IMR-90 (cell line): Measurements from ENCODE around the gene SMIM43. TPM values are rescaled to one million over a fixed set of nuclear protein-coding genes. Genes with fewer than 3 reads are reported as not detected.
A peak's percentile ranks its signal among the peaks of the same experiment; 100 is the strongest.

Experiments used
- ATAC-seq: fragments of 200-7000 bp; cut with Tn5 transposase; 2 replicates; pipeline ENCODE4 v1.9.1; 2020; ENCODE audit warnings: low read depth, mild to moderate bottlenecking, moderate library complexity
- BruUV-seq: library from RNA; stranded (reverse); fragments of 400-500 nt; replicated peaks from 2 replicates; lab custom pipeline; 2021; lab: Mats Ljungman, UMichigan
- CTCF ChIA-PET: fragments of 300-600 bp; formaldehyde crosslinking; extraction: SDS; loops from one replicate; lab custom pipeline; 2021; ENCODE audit warnings: antibody characterized with exemption; lab: Yijun Ruan, JAX
- POLR2A ChIA-PET: fragments of 300-600 bp; sonication (Branson Sonifier 250); formaldehyde crosslinking; loops from one replicate; lab custom pipeline; 2022; ENCODE audit warnings: antibody characterized with exemption; ENCODE audit not compliant: unreplicated experiment; lab: Charles Lee
- DNase-seq: peaks from one replicate; pipeline ENCODE4 v3.0.0; 2013
- H2AFZ ChIP-seq: replicated peaks from 2 replicates; pipeline ENCODE3; 2013; ENCODE audit warnings: low read length, mild to moderate bottlenecking; ENCODE audit not compliant: poor library complexity
- H2AK5ac ChIP-seq: 2 replicates; pipeline ENCODE4 v1.6.1; 2013; ENCODE audit warnings: low read depth, low read length, inconsistent platforms
- H2AK9ac ChIP-seq: replicated peaks from 2 replicates; pipeline ENCODE3; 2013; ENCODE audit warnings: mild to moderate bottlenecking, low read depth, low read length, moderate library complexity; ENCODE audit not compliant: poor library complexity
- H2BK120ac ChIP-seq: 2 replicates; pipeline ENCODE4 v1.6.1; 2013; ENCODE audit warnings: low read depth, low read length, inconsistent platforms
- H2BK15ac ChIP-seq: 3 replicates; pipeline ENCODE4 v1.6.1; 2013; ENCODE audit warnings: low read depth, low read length, inconsistent platforms
- H2BK20ac ChIP-seq: 2 replicates; pipeline ENCODE4 v1.6.1; 2013; ENCODE audit warnings: low read depth, mild to moderate bottlenecking, inconsistent platforms, low read length, moderate library complexity
- H2BK5ac ChIP-seq: 2 replicates; pipeline ENCODE4 v1.6.1; 2013; ENCODE audit warnings: mild to moderate bottlenecking, low read depth, low read length, inconsistent platforms; ENCODE audit not compliant: poor library complexity, severe bottlenecking
- H3K14ac ChIP-seq: replicated peaks from 2 replicates; pipeline ENCODE4 v1.6.1; 2013; ENCODE audit warnings: low read depth, low read length, inconsistent platforms
- H3K18ac ChIP-seq: 2 replicates; pipeline ENCODE4 v1.6.1; 2013; ENCODE audit warnings: low read depth, low read length, control low read depth
- H3K23ac ChIP-seq: 2 replicates; pipeline ENCODE4 v1.6.1; 2013; ENCODE audit warnings: low read depth, low read length, inconsistent platforms
- H3K27ac ChIP-seq: 2 replicates; pipeline ENCODE4 v1.5.1; 2013; ENCODE audit warnings: mild to moderate bottlenecking, control low read depth, low read length; ENCODE audit not compliant: insufficient read depth
- H3K27me3 ChIP-seq: 2 replicates; pipeline ENCODE4 v1.6.1; 2013; ENCODE audit warnings: low read length; ENCODE audit not compliant: control insufficient read depth, insufficient read depth
- H3K36me3 ChIP-seq: 2 replicates; pipeline ENCODE4 v1.6.1; 2013; ENCODE audit warnings: low read length, mixed read lengths; ENCODE audit not compliant: control insufficient read depth, insufficient read depth
- H3K4ac ChIP-seq: 2 replicates; pipeline ENCODE4 v1.6.1; 2013; ENCODE audit warnings: low read depth, low read length, inconsistent platforms
- H3K4me1 ChIP-seq: 2 replicates; pipeline ENCODE4 v1.6.1; 2013; ENCODE audit warnings: low read length, mixed read lengths; ENCODE audit not compliant: control insufficient read depth, insufficient read depth
- H3K4me2 ChIP-seq: 2 replicates; pipeline ENCODE4 v1.6.1; 2013; ENCODE audit warnings: low read depth, mild to moderate bottlenecking, control low read depth, low read length, moderate library complexity
- H3K4me3 ChIP-seq: 2 replicates; pipeline ENCODE4 v1.5.1; 2013; ENCODE audit warnings: low read depth, mild to moderate bottlenecking, control low read depth, low read length, moderate library complexity; ENCODE audit not compliant: insufficient read depth
- H3K56ac ChIP-seq: 2 replicates; pipeline ENCODE4 v1.6.1; 2013; ENCODE audit warnings: low read length, inconsistent platforms; ENCODE audit not compliant: insufficient read depth; ENCODE audit errors: extremely low read depth
- H3K79me1 ChIP-seq, 2 experiments: 2 replicates each; pipeline ENCODE4 v1.6.1; 2013; ENCODE audit warnings: low read length in 2 of 2, inconsistent platforms in 1 of 2, low read depth in 1 of 2
- H3K9ac ChIP-seq: 2 replicates; pipeline ENCODE4 v1.6.1; 2013; ENCODE audit warnings: low read depth, low read length, control low read depth
- H3K9me1 ChIP-seq: 2 replicates; pipeline ENCODE4 v1.6.1; 2013; ENCODE audit warnings: low read length, inconsistent platforms; ENCODE audit not compliant: insufficient read depth
- H3K9me3 ChIP-seq: 2 replicates; pipeline ENCODE4 v1.6.1; 2013; ENCODE audit warnings: low read length; ENCODE audit not compliant: control insufficient read depth, insufficient read depth
- H4K20me1 ChIP-seq: 2 replicates; pipeline ENCODE4 v1.6.1; 2013; ENCODE audit warnings: low read length, inconsistent platforms; ENCODE audit not compliant: insufficient read depth
- H4K5ac ChIP-seq: 2 replicates; pipeline ENCODE4 v1.6.1; 2013; ENCODE audit warnings: mild to moderate bottlenecking, low read depth, low read length, control low read depth
- H4K8ac ChIP-seq, 2 experiments: 2 replicates each; pipeline ENCODE4 v1.6.1; 2013; ENCODE audit warnings: low read depth in 2 of 2, low read length in 2 of 2, control low read depth in 1 of 2, inconsistent platforms in 1 of 2
- H4K91ac ChIP-seq: 2 replicates; pipeline ENCODE4 v1.6.1; 2013; ENCODE audit warnings: low read depth, low read length, inconsistent platforms; ENCODE audit not compliant: insufficient read depth
- CHD1 ChIP-seq: IDR thresholded peaks from 2 replicates; pipeline ENCODE4 v1.6.1; 2012; ENCODE audit warnings: low read depth, low read length, improper control_type of control experiment
- FOS ChIP-seq: fragments of 150-350 bp; IDR thresholded peaks from 2 replicates; pipeline ENCODE4 v1.6.1; 2016; ENCODE audit warnings: low read depth, low read length
- POLR2A ChIP-seq: IDR thresholded peaks from 2 replicates; pipeline ENCODE4 v1.6.1; 2012; ENCODE audit warnings: mild to moderate bottlenecking, low read depth, low read length
- WGBS, 2 experiments: methylation state at CpG; one replicate each; pipeline versions ENCODE4 v1.1.5 to v1.1.7; 2013; ENCODE audit warnings: missing lambda C conversion rate in 2 of 2; ENCODE audit not compliant: insufficient read length in 1 of 2; ENCODE audit errors: extremely low coverage in 2 of 2; 5-methylcytosine and 5-hydroxymethylcytosine counted together
- dilution Hi-C: fragments of 300-500 bp; cut with HindIII; formaldehyde crosslinking; loops from one replicate; pipeline ENCODE4 v1.14.3; 2018; ENCODE audit warnings: low sequenced_read_pairs; ENCODE audit not compliant: unreplicated experiment
- in situ Hi-C: fragments of 300-500 bp; cut with MboI; formaldehyde crosslinking; loops from 3 replicates; pipeline ENCODE4 v1.14.3; 2019; ENCODE audit warnings: low sequenced_read_pairs, inconsistent platforms, mixed read lengths
- intact Hi-C: fragments of 100-400 bp; cut with micrococcal nuclease; formaldehyde crosslinking; loops from 2 replicates; pipeline ENCODE4 v1.10.0; 2022
- polyA plus RNA-seq, 3 experiments: library from polyadenylated mRNA; depleted of rRNA; stranded (reverse); fragments of >200 nt; gene quantifications; 2 replicates each; pipeline ENCODE4 v1.2.3, GENCODE V29; 2012; ENCODE audit warnings: low replicate concordance in 1 of 3
- total RNA-seq: library from RNA; depleted of rRNA; stranded (reverse); fragments of >200 nt; gene quantifications from 2 replicates; pipeline ENCODE4 v1.2.3, GENCODE V29; 2012

Gene SMIM43
- total and polyA plus RNA-seq, 2 of the 4 experiments (the other 2 are of a cell fraction), result 1.4 to 2.8 TPM

GRCh38 chr4:121740796-121741409 lies 24.1 kb downstream of the SMIM43 start:
- Histone ChIP-seq H4K91ac (peak overlapping the region; percentile 61; the same call in 1 of the 2 replicates), H3K9me1 (no peaks in the 10 kb centered on the region), H3K18ac (peak overlapping the region; percentile 42), H3K4me1 (peaks cover 16% of the 10 kb centered on the region), H3K27me3 (no peaks in the 10 kb centered on the region), H2BK5ac (peak overlapping the region; percentile 43), H4K8ac (peak overlapping the region; percentile 33 to 56; a peak in 2 of 4 replicates), H3K9me3 (no peaks in the 10 kb centered on the region), H2BK20ac (peak overlapping the region; percentile 31; the same call in 1 of the 2 replicates), H3K23ac (no peak overlapping the region), H2AK5ac (peak overlapping the region; percentile 13; the same call in 1 of the 2 replicates), H2BK120ac (peak overlapping the region; percentile 44), H3K4me3 (no peak overlapping the region), H3K9ac (no peak overlapping the region), H3K79me1 (no peaks in the 10 kb centered on the region), H3K56ac (no peak overlapping the region), H4K20me1 (no peaks in the 10 kb centered on the region), H2AK9ac (peak overlapping the region; percentile 55), H3K36me3 (no peaks in the 10 kb centered on the region), H3K27ac (no peak overlapping the region; the same call in 1 of the 2 replicates), H3K4ac (peak overlapping the region; percentile 4; the same call in 1 of the 2 replicates), H3K14ac (no peak overlapping the region), H3K4me2 (no peak overlapping the region), H2AFZ (peak overlapping the region; percentile 47), H2BK15ac (peak overlapping the region; percentile 71; the same call in 1 of the 3 replicates), H4K5ac (peak overlapping the region; percentile 57)
- WGBS, 2 experiments, result 71% methylated on average over 3 of the region's 12 CpGs; no CpG with 5 or more reads in 1 of the 2 experiments
- no TSS peak for BruUV-seq
- no peak for DNase-seq
- in situ Hi-C loops (loop anchor here (25.0 kb wide), 1 partner anchor 554 kb away; no protein-coding TSS in a partner anchor), intact Hi-C loops (no loop called here), dilution Hi-C loops (no loop called here)
- ChIA-PET POLR2A (no interaction called here), CTCF (interaction anchor here (0.7 to 1.0 kb wide), 2 partner anchors 264 to 370 kb away, joined by 3 to 4 read pairs; no protein-coding TSS in a partner anchor)
- no peak for ATAC-seq
- TF ChIP-seq POLR2A (no peak), CHD1 (no peak), FOS (no peak)
